Measurements from ENCODE around the gene ITPR2.

The ITPR2 gene

DNA sequence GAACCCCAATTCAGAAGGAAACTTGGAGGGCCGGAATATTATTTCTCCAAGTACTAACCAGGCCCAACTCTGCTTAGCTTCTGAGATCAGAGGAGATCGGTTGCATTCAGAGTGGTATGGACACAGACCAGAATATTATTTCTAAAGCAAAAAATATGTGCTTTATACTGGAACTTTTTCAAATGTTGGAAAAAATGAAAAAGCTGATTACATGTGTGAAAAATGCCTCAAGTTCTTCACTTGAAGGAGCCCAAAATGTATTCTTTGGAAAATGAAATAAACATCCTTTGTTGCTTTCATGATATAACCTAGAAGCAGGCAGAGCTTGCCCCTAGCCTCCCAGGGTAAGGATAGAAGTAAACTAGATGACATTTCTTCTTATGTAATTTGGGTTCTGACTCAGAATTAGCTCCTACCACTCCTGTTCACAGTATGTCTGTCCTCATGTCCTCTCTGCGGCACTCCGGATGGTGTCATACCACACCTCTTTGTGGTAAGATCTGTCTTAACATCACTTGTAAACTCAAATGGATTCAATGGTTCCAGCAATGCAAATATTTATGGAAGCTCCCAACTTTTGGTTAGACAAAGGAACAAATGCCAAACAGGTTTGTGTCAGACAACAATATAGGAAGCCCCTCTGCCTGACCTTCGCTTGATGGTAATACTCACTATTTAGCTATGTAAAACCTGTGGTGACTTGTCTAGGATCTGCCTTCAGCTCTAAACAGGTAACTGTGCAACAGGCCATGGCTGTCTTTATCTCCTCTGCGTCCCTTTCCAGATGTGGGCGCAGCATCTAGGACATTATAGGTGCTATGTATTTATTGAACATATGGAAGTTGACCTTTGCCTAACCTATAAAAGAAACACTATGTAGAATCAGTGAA lies 459.1 kb downstream of the ITPR2 start:
- CTCF ChIA-PET: interaction anchor here (0.8 to 1.3 kb wide), 2 partner anchors 10 kb away, joined by 3 to 5 read pairs; no protein-coding TSS in a partner anchor
- POLR2A ChIA-PET: no interaction called here
- no peak for DNase-seq (ENCODE audit: extremely low spot score)
- TF ChIP-seq, protein P1, sequence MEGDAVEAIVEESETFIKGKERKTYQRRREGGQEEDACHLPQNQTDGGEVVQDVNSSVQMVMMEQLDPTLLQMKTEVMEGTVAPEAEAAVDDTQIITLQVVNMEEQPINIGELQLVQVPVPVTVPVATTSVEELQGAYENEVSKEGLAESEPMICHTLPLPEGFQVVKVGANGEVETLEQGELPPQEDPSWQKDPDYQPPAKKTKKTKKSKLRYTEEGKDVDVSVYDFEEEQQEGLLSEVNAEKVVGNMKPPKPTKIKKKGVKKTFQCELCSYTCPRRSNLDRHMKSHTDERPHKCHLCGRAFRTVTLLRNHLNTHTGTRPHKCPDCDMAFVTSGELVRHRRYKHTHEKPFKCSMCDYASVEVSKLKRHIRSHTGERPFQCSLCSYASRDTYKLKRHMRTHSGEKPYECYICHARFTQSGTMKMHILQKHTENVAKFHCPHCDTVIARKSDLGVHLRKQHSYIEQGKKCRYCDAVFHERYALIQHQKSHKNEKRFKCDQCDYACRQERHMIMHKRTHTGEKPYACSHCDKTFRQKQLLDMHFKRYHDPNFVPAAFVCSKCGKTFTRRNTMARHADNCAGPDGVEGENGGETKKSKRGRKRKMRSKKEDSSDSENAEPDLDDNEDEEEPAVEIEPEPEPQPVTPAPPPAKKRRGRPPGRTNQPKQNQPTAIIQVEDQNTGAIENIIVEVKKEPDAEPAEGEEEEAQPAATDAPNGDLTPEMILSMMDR (IDR thresholded peaks at IDR 0.05; ENCODE audit: control extremely low read depth, extremely low read depth, low read depth, missing control alignments): no peak

DNA sequence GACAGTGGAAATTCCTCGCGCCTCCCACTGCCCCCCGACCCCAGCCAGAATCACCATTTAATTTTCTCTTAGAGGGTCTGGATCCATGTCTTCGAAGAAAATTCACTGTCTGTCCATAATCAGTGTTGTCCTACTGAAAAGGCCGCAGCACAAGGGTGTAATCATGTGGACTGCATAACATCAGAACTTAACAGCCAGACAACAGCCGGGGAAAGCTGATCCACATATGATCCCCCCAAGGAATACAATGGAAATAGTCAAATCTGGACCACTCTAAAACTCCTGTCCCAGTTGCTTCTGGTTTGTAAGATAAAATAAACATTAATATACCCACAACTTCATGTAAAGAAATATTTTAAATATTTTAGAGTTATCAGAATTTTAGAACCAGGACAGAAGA lies 460.1 kb downstream of the ITPR2 start:
- CTCF ChIA-PET: no interaction called here
- DNase-seq (ENCODE audit: extremely low spot score): no peak

DNA sequence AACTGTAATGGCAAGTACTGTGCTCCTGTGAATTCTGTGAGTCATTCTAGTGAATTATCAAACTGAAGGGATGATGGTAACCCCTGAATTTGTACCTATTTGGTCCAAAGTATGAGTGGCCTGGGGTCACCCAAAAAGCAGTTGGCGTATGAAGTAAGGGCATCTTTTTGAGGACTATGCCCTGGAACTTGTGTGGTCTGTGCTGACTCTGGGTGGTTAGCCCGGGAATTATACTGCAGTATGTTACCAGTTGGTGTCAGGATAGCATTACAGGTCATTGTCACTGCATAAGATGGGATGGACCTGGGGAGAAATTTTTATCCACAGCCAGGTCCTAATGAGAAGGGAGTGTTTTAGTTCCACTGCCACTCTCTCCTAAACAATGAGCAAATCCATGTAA lies 462.9 kb downstream of the ITPR2 start:
- no peak for DNase-seq (ENCODE audit: extremely low spot score)
- ChIA-PET CTCF (no interaction called here), POLR2A (no interaction called here)
- TF ChIP-seq, protein P1 (IDR thresholded peaks at IDR 0.05; ENCODE audit: control extremely low read depth, extremely low read depth, low read depth, missing control alignments): no peak

More for the DNA sequence above, 460.1 kb downstream of the ITPR2 start:
- POLR2A ChIA-PET: no interaction called here
- TF ChIP-seq, protein P1 (IDR thresholded peaks at IDR 0.05; ENCODE audit: control extremely low read depth, extremely low read depth, low read depth, missing control alignments): no peak

DNA sequence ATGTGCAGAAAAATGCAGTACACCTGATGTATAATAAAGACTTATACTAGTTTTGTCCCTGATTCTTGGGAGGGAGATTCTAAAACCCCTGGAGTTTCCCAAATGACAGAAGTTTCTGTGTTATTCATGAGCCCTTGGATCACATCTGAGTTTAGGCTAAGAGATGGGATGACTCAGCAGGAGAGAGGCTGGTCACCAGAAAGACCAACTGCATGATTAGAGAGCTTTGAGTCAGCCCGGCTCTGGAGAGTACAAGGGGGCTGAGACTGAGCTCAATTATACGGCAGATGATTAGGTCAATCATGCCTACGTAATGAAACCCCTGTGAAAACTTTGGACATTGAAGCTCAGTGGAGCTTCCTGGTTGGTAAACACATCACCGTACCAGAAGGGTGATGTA lies 463.4 kb downstream of the ITPR2 start:
- POLR2A ChIA-PET: no interaction called here
- no peak for DNase-seq (ENCODE audit: extremely low spot score)
- CTCF ChIA-PET: no interaction called here
- TF ChIP-seq, protein P1 (IDR thresholded peaks at IDR 0.05; ENCODE audit: control extremely low read depth, extremely low read depth, low read depth, missing control alignments): no peak

GRCh38 chr12:26367991-26368730 lies 464.8 kb downstream of the ITPR2 start:
- TF ChIP-seq, protein P1 (IDR thresholded peaks at IDR 0.05; ENCODE audit: control extremely low read depth, extremely low read depth, low read depth, missing control alignments): no peak
- CTCF ChIA-PET: interaction anchor here (1.4 kb wide), 1 partner anchor 9 kb away, joined by 4 read pairs; no protein-coding TSS in a partner anchor
- POLR2A ChIA-PET: no interaction called here
- no peak for DNase-seq (ENCODE audit: extremely low spot score)

- POLR2A ChIA-PET: no interaction called here
- TF ChIP-seq, protein P1 (IDR thresholded peaks at IDR 0.05; ENCODE audit: control extremely low read depth, extremely low read depth, low read depth, missing control alignments): no peak
- CTCF ChIA-PET: interaction anchor here (0.9 kb wide), 1 partner anchor 15 kb away, joined by 3 read pairs; no protein-coding TSS in a partner anchor
- DNase-seq (ENCODE audit: extremely low spot score): no peak
These were observed 471.0 kb downstream of the ITPR2 start for GRCh38 chr12:26361964-26362363.

Data from GM10248 (cell line).